Measurements from ENCODE around the gene C10orf105. TPM values are rescaled to one million over a fixed set of nuclear protein-coding genes. Genes with fewer than 3 reads are reported as not detected.

C10orf105 gene
- polyA plus RNA-seq, 2 donors = 0.02 to 0.04 TPM

GRCh38 chr10:71761105-71761511 is 41.5 kb upstream of the C10orf105 start:
- Histone ChIP-seq H3K27ac (ENCODE audit: low read depth in 2 of 2, low read length in 1 of 2) (peak overlapping the region; percentile 68 to 90), H3K4me3 (ENCODE audit: low read depth in 1 of 2, low read length in 2 of 2) (no peak overlapping the region), H3K27me3 (ENCODE audit: control insufficient read depth in 1 of 2, insufficient read depth in 2 of 2, low read length in 2 of 2) (no peaks in the 10 kb centered on the region), H3K36me3 (ENCODE audit: control insufficient read depth in 2 of 2, insufficient read depth in 2 of 2, low read length in 1 of 2) (peaks cover 0 to 20% of the 10 kb centered on the region in 2 donors), H3K9me3 (ENCODE audit: control insufficient read depth in 2 of 2, insufficient read depth in 1 of 2, low read depth in 1 of 2, low read length in 1 of 2) (no peaks in the 10 kb centered on the region), H3K4me1 (ENCODE audit: control insufficient read depth in 2 of 2, insufficient read depth in 2 of 2, low read length in 1 of 2) (peaks cover 22 to 44% of the 10 kb centered on the region in 2 donors)
- 53 to 54% methylated on average over 3 of the region's 3 CpGs for WGBS, 2 donors

DNA sequence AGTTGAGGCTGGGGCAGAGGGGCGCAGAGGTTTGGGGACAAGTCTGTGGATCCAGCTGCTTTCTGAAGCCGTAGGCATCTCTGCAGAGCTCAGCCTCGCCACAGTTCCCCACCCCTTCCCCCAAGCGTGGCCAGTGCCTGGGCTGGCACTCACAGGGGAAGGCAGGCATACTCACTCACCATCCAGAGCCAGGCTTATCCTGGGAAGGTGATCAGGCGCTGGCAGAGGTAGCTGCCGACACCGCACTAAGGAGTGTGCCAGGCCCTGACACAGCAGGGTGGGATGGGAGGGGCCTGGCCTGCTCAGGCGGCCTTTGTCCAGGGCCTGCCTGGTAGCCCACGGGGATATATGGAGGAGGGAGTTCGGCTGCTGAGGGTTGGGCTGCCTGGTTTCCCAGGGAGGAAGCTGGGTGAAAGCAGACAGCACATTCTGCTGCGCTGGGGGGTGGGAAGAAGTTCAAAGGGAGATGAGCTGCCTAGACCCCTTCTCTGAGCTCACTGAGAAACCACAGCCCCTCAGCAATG is 37.9 kb upstream of the C10orf105 start:
- Histone ChIP-seq H3K27me3 (ENCODE audit: control insufficient read depth in 1 of 2, insufficient read depth in 2 of 2, low read length in 2 of 2) (no peaks in the 10 kb centered on the region), H3K27ac (ENCODE audit: low read depth in 2 of 2, low read length in 1 of 2) (peak overlapping the region; percentile 81 to 82), H3K4me3 (ENCODE audit: low read depth in 1 of 2, low read length in 2 of 2) (no peak overlapping the region), H3K9me3 (ENCODE audit: control insufficient read depth in 2 of 2, insufficient read depth in 1 of 2, low read depth in 1 of 2, low read length in 1 of 2) (no peaks in the 10 kb centered on the region), H3K36me3 (ENCODE audit: control insufficient read depth in 2 of 2, insufficient read depth in 2 of 2, low read length in 1 of 2) (peaks cover 0 to 30% of the 10 kb centered on the region in 2 donors), H3K4me1 (ENCODE audit: control insufficient read depth in 2 of 2, insufficient read depth in 2 of 2, low read length in 1 of 2) (peaks cover 13 to 32% of the 10 kb centered on the region in 2 donors)
- WGBS, 2 donors = 42 to 43% methylated on average over 11 of the region's 11 CpGs

DNA sequence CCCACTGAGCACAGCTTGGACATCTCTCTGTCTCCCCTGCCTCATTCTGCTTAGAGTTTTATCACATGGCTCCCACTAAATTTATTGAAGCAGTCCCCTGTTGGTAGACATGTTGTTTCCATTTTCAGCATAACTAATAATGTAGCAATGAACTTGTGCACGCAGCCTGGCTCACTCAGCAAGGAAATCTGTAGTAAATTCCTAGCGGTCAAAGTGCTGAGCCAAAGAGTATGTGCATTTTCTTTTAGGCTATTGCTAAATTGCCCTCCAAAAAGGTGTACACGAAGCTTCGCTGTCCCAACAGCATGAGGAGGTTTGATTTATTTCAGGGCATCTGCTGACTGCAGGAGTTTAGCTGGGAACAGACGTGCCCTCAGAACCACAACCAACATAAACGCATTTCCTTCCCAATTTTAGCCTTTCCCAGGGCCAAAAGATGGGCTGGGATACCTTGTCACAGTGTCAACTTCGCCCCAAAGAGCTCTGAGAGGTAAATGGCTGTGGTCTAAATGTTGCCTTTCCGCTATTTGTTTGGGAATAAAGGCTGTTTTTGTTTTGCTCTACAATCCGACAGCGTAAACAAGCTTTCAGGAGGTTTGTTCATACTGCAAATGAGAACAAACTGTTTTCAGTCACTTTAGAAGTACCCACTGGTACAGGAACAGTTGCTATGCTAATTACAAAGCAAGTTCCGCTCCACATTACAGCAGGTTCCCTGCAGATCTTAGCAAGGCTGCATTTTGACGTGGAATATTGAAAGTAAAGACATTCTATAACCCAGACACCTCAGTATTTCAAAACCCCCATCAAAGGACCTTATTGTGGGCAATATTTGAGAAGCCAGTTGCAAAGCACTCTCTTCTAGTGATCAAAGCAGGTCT is 37.0 kb upstream of the C10orf105 start:
- Histone ChIP-seq H3K4me1 (ENCODE audit: control insufficient read depth in 2 of 2, insufficient read depth in 2 of 2, low read length in 1 of 2) (peaks cover 7 to 25% of the 10 kb centered on the region in 2 donors), H3K27me3 (ENCODE audit: control insufficient read depth in 1 of 2, insufficient read depth in 2 of 2, low read length in 2 of 2) (no peaks in the 10 kb centered on the region), H3K27ac (ENCODE audit: low read depth in 2 of 2, low read length in 1 of 2) (peak overlapping the region; percentile 81 to 82), H3K36me3 (ENCODE audit: control insufficient read depth in 2 of 2, insufficient read depth in 2 of 2, low read length in 1 of 2) (peaks cover 5 to 34% of the 10 kb centered on the region in 2 donors), H3K4me3 (ENCODE audit: low read depth in 1 of 2, low read length in 2 of 2) (no peak overlapping the region), H3K9me3 (ENCODE audit: control insufficient read depth in 2 of 2, insufficient read depth in 1 of 2, low read depth in 1 of 2, low read length in 1 of 2) (no peaks in the 10 kb centered on the region)
- WGBS, 2 donors = 73 to 75% methylated on average over 12 of the region's 12 CpGs

DNA sequence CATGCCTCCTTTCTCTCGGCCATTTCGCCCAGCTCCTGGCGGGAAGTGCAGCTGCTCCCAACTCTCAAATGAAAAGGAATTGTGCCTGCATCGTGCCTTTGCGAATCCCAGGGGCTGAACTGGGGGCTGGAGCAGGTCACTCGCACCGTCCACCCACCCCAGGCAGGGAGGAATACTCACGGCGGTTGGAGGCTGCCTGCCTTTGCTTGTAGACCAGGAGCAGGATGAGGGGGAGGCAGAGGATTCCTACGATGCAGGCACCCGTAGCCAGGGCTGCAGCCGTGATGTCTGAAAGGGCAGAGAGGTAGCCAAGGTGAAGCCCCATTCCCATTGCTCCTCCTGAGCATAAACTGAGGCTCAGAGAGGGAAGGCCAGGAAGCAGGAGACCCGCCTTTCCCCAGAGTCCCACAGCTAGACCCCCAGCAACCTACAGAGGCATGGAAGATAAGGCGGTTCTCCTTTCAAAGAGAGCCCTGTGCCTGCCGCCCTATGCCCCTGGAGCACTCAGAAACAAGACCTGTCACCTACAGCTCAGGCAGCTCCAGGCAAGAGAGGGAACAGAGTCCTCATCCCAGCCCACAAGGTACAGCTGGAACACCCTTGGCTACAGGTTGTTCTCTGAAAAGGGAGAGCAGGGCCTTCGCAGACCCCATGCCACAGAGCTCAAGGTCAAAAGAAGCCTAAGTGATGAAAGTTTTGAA is 35.8 kb upstream of the C10orf105 start:
- peaks cover 0 to 13% of the 10 kb centered on the region in 2 donors for H3K4me1 ChIP-seq (ENCODE audit: control insufficient read depth in 2 of 2, insufficient read depth in 2 of 2, low read length in 1 of 2)
- WGBS, 2 donors = 85 to 95% methylated on average over 16 of the region's 16 CpGs

DNA sequence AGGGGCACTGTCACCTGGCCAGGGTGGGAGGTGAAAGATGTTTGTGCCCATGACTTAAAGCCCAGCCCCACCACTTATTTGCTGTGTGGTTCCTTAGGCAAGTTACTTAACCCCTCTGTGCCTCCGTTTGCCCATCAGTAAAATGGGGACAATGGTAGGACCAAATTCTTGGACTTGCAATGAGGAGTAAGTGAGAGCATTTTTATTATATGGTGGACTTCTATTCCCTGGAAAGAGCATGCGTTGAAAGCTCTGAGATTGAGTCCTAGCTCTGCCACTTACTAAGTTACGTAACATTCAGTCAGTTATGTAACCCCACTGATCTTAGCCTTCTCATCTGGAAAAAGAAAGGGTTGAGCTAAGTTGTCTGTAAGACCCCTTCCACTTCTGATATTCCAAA is 35.0 kb upstream of the C10orf105 start:
- no peaks in the 10 kb centered on the region for H3K27me3 ChIP-seq (ENCODE audit: control insufficient read depth in 1 of 2, insufficient read depth in 2 of 2, low read length in 2 of 2)
- 76 to 92% methylated on average over 3 of the region's 3 CpGs for WGBS, 2 donors
- peaks cover 12 to 40% of the 10 kb centered on the region in 2 donors for H3K36me3 ChIP-seq (ENCODE audit: control insufficient read depth in 2 of 2, insufficient read depth in 2 of 2, low read length in 1 of 2)
- no peaks in the 10 kb centered on the region for H3K9me3 ChIP-seq (ENCODE audit: control insufficient read depth in 2 of 2, insufficient read depth in 1 of 2, low read depth in 1 of 2, low read length in 1 of 2)
- no peak overlapping the region for H3K27ac ChIP-seq (ENCODE audit: low read depth in 2 of 2, low read length in 1 of 2)
- peaks cover 0 to 15% of the 10 kb centered on the region in 2 donors for H3K4me1 ChIP-seq (ENCODE audit: control insufficient read depth in 2 of 2, insufficient read depth in 2 of 2, low read length in 1 of 2)
- H3K4me3 ChIP-seq (ENCODE audit: low read depth in 1 of 2, low read length in 2 of 2) = no peak overlapping the region

More for the DNA sequence above, 35.8 kb upstream of the C10orf105 start:
- peak overlapping the region in 1 of 2 donors; percentile 27 for H3K27ac ChIP-seq (ENCODE audit: low read depth in 2 of 2, low read length in 1 of 2)
- H3K27me3 ChIP-seq (ENCODE audit: control insufficient read depth in 1 of 2, insufficient read depth in 2 of 2, low read length in 2 of 2) = no peaks in the 10 kb centered on the region
- no peaks in the 10 kb centered on the region for H3K9me3 ChIP-seq (ENCODE audit: control insufficient read depth in 2 of 2, insufficient read depth in 1 of 2, low read depth in 1 of 2, low read length in 1 of 2)
- H3K36me3 ChIP-seq (ENCODE audit: control insufficient read depth in 2 of 2, insufficient read depth in 2 of 2, low read length in 1 of 2) = peaks cover 5 to 34% of the 10 kb centered on the region in 2 donors
- no peak overlapping the region for H3K4me3 ChIP-seq (ENCODE audit: low read depth in 1 of 2, low read length in 2 of 2)

DNA sequence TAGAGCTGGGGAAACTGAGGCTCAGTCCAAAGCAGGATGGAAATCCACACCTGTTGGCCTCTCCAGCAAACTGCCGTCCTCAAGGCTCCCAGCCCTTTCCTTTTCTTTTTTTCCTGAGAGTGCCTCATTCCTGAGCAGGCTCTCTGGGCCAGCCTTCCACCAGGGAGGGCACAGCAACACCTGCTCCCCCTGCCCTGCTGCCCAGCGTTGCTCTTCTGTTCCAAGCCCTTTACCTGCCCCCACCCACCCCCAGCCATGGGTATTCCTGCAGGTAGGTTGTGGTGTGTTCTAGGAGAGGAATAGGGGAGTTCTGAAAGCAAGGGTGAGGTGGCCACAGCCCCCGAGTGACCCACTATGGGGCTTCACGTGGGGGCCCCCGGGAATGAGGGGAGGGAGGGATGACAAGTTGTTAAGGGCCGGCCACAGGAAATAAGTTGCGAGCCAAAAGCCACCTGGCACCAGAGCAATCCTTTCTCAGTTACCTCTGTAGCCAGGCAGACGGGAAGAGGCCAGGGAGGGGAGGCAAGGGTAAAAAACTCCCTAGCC is 34.5 kb upstream of the C10orf105 start:
- H3K27ac ChIP-seq (ENCODE audit: low read depth in 2 of 2, low read length in 1 of 2) = peak overlapping the region in 1 of 2 donors; percentile 5
- H3K4me1 ChIP-seq (ENCODE audit: control insufficient read depth in 2 of 2, insufficient read depth in 2 of 2, low read length in 1 of 2) = peaks cover 0 to 18% of the 10 kb centered on the region in 2 donors
- H3K27me3 ChIP-seq (ENCODE audit: control insufficient read depth in 1 of 2, insufficient read depth in 2 of 2, low read length in 2 of 2) = no peaks in the 10 kb centered on the region
- H3K36me3 ChIP-seq (ENCODE audit: control insufficient read depth in 2 of 2, insufficient read depth in 2 of 2, low read length in 1 of 2) = peaks cover 12 to 40% of the 10 kb centered on the region in 2 donors
- no peaks in the 10 kb centered on the region for H3K9me3 ChIP-seq (ENCODE audit: control insufficient read depth in 2 of 2, insufficient read depth in 1 of 2, low read depth in 1 of 2, low read length in 1 of 2)
- H3K4me3 ChIP-seq (ENCODE audit: low read depth in 1 of 2, low read length in 2 of 2) = no peak overlapping the region
- WGBS, 2 donors = 45 to 62% methylated on average over 8 of the region's 8 CpGs

DNA sequence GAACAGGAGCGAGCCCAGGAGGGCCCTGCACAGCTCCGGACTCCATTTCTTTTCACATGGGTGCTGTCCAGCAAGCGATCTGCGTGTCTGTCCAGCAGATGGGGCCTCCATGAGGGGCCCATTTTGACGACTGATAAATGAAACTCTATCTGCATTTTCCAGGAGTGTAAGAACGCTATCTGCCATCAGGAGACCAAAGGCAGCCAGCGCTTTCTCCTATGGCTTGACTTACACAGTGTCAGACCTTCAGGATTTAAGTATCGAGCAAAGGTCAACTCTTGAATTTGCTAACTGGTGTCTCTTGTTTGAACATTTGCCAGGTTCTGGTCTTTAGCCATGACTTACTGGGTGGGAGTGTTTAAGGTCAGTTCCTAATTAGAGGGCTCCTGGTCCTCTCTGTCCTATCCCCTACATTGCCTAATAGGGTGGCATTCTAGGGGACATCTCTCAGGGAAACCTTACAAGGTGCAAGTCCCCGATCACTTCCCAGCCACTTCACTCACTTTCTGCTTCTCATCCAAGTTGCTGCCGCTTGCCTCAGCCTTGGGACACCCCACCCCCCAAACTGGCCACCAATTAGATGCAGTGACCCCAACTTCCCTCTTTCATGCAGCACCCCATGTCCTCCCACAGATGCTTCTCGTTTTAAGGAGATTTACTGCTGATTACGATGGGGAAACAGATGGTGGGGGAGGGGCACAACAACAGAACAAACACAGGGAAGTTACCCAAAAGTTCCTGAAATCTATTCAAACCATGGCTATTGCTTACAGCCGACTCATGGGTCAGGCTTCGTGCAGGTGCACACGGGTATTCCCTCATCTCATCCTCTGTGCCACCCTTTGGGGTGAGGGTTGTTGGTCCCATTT is 33.7 kb upstream of the C10orf105 start:
- whole genome bisulfite sequencing, 2 donors = 79 to 83% methylated on average over 15 of the region's 15 CpGs
- Histone ChIP-seq H3K36me3 (ENCODE audit: control insufficient read depth in 2 of 2, insufficient read depth in 2 of 2, low read length in 1 of 2) (peaks cover 12 to 37% of the 10 kb centered on the region in 2 donors), H3K27ac (ENCODE audit: low read depth in 2 of 2, low read length in 1 of 2) (no peak overlapping the region), H3K27me3 (ENCODE audit: control insufficient read depth in 1 of 2, insufficient read depth in 2 of 2, low read length in 2 of 2) (no peaks in the 10 kb centered on the region), H3K4me1 (ENCODE audit: control insufficient read depth in 2 of 2, insufficient read depth in 2 of 2, low read length in 1 of 2) (peaks cover 0 to 22% of the 10 kb centered on the region in 2 donors), H3K9me3 (ENCODE audit: control insufficient read depth in 2 of 2, insufficient read depth in 1 of 2, low read depth in 1 of 2, low read length in 1 of 2) (no peaks in the 10 kb centered on the region), H3K4me3 (ENCODE audit: low read depth in 1 of 2, low read length in 2 of 2) (no peak overlapping the region)

DNA sequence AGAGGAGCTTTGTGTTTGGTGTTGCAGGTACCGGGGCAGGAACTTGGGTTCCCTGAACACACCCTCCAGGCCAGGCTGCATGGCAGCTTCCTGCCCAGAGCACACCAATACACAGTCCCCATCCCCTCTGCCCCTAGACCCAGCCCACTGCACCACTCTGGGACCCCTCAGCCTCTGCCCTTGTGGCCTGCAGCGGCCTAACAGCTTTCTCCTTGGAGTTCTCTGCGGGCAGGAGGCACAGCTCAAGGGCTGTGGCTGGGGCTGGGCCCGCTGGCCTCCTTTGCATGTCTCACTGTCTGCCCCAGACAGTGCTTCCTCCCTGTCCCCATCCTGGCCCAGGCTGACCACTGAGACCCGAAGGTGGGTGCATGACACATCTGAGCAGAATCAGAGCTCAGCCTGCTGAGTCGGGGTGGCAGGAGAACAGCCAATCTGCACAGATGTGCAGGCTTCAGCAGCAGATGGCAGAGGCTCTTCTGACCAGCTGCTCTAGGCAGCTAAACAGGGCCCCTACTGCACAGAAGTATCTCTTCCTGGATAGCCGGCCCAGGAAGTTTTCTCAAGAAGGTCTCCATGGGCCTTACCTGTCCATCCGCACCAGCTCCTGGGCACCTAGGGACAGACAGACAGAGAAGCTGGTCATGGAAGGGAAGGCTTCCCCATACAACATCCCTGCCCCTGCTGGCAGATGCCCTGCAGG is 33.0 kb upstream of the C10orf105 start:
- no peak overlapping the region for H3K27ac ChIP-seq (ENCODE audit: low read depth in 2 of 2, low read length in 1 of 2)
- H3K36me3 ChIP-seq (ENCODE audit: control insufficient read depth in 2 of 2, insufficient read depth in 2 of 2, low read length in 1 of 2) = peaks cover 12 to 34% of the 10 kb centered on the region in 2 donors
- no peaks in the 10 kb centered on the region for H3K27me3 ChIP-seq (ENCODE audit: control insufficient read depth in 1 of 2, insufficient read depth in 2 of 2, low read length in 2 of 2)
- H3K4me3 ChIP-seq (ENCODE audit: low read depth in 1 of 2, low read length in 2 of 2) = no peak overlapping the region
- WGBS, 2 donors = 74 to 76% methylated on average over 8 of the region's 8 CpGs
- no peaks in the 10 kb centered on the region for H3K9me3 ChIP-seq (ENCODE audit: control insufficient read depth in 2 of 2, insufficient read depth in 1 of 2, low read depth in 1 of 2, low read length in 1 of 2)
- peaks cover 5 to 26% of the 10 kb centered on the region in 2 donors for H3K4me1 ChIP-seq (ENCODE audit: control insufficient read depth in 2 of 2, insufficient read depth in 2 of 2, low read length in 1 of 2)

Measured in esophagus (tissue), 2 donors.